ENCODE data around the gene VWA8. TPM values are rescaled to one million over a fixed set of nuclear protein-coding genes. Genes with fewer than 3 reads are reported as not detected.

Gene VWA8
- polyA plus RNA-seq, 1 donor (not counting 4 experiments of a cell fraction or from before 2014, with no cell fraction given), result 17.8 TPM

- Histone ChIP-seq H3K9me3 (ENCODE audit: control insufficient read depth, low read depth, low read length) (no peaks in the 10 kb centered on the region), H3K27ac (ENCODE audit: control insufficient read depth, insufficient read depth, low read length) (peak overlapping the region; percentile 87), H3K4me1 (ENCODE audit: control insufficient read depth, extremely low read depth, insufficient read depth, low read length) (peaks cover 29% of the 10 kb centered on the region), H4K20me1 (ENCODE audit: control insufficient read depth, extremely low read depth, insufficient read depth, low read length) (no peaks in the 10 kb centered on the region), H3K79me2 (ENCODE audit: control insufficient read depth, insufficient read depth, low read length) (peaks cover 43% of the 10 kb centered on the region), H3K4me3 (ENCODE audit: control insufficient read depth in 2 of 3, extremely low read depth in 1 of 3, insufficient read depth in 2 of 3, low read depth in 1 of 3, low read length in 3 of 3) (peak overlapping the region; percentile 85 to 96 (median 93)), H3K9ac (ENCODE audit: control insufficient read depth, extremely low read depth, insufficient read depth, low read length) (peak overlapping the region; percentile 88), H3K9me1 (ENCODE audit: control insufficient read depth, extremely low read depth, insufficient read depth, low read length) (no peaks in the 10 kb centered on the region), H2AFZ (ENCODE audit: control insufficient read depth, low read length) (peak overlapping the region; percentile 72), H3K4me2 (ENCODE audit: control insufficient read depth, extremely low read depth, insufficient read depth, low read depth, low read length) (peak overlapping the region; percentile 85), H3K27me3 (ENCODE audit: control insufficient read depth, extremely low read depth, insufficient read depth, low read length) (no peaks in the 10 kb centered on the region), H3K36me3 (ENCODE audit: control insufficient read depth in 2 of 2, extremely low read depth in 1 of 2, insufficient read depth in 2 of 2, low read length in 2 of 2) (peaks cover 0 to 1% of the 10 kb centered on the region in 2 experiments)
- no peak for DNase-seq (ENCODE audit: low read depth, low spot score)
- dilution Hi-C loops (cut with MboI; ENCODE audit: extremely low pct_ligation_motif_present, low sequenced_read_pairs), result no loop called here
- no peak for TF ChIP-seq EZH2 (IDR thresholded peaks at IDR 0.05; ENCODE audit: low read length)
- no peak for TF ChIP-seq CTCF (optimal IDR thresholded peaks at IDR 0.05 in 1 of 3, IDR thresholded peaks at IDR 0.05 in 1 of 3, conservative IDR thresholded peaks at IDR 0.05 in 1 of 3; ENCODE audit: extremely low read depth in 1 of 3, insufficient read depth in 2 of 3, low read length in 3 of 3)
- FAIRE-seq, result no peak
These were observed 504 bp upstream of the VWA8 start for GRCh38 chr13:41961466-41961760.

- FAIRE-seq (no peak), DNase-seq (ENCODE audit: low read depth, low spot score) (no peak)
- Histone ChIP-seq H3K4me1 (ENCODE audit: control insufficient read depth, extremely low read depth, insufficient read depth, low read length) (peaks cover 29% of the 10 kb centered on the region), H3K9me1 (ENCODE audit: control insufficient read depth, extremely low read depth, insufficient read depth, low read length) (no peaks in the 10 kb centered on the region), H3K9ac (ENCODE audit: control insufficient read depth, extremely low read depth, insufficient read depth, low read length) (peak overlapping the region; percentile 88), H2AFZ (ENCODE audit: control insufficient read depth, low read length) (peak overlapping the region; percentile 72), H3K27me3 (ENCODE audit: control insufficient read depth, extremely low read depth, insufficient read depth, low read length) (no peaks in the 10 kb centered on the region), H3K79me2 (ENCODE audit: control insufficient read depth, insufficient read depth, low read length) (peaks cover 55% of the 10 kb centered on the region), H3K36me3 (ENCODE audit: control insufficient read depth in 2 of 2, extremely low read depth in 1 of 2, insufficient read depth in 2 of 2, low read length in 2 of 2) (peaks cover 0 to 1% of the 10 kb centered on the region in 2 experiments), H3K9me3 (ENCODE audit: control insufficient read depth, low read depth, low read length) (no peaks in the 10 kb centered on the region), H3K27ac (ENCODE audit: control insufficient read depth, insufficient read depth, low read length) (peak overlapping the region; percentile 87), H3K4me3 (ENCODE audit: control insufficient read depth in 2 of 3, extremely low read depth in 1 of 3, insufficient read depth in 2 of 3, low read depth in 1 of 3, low read length in 3 of 3) (peak overlapping the region; percentile 85 to 96 (median 93)), H4K20me1 (ENCODE audit: control insufficient read depth, extremely low read depth, insufficient read depth, low read length) (no peaks in the 10 kb centered on the region), H3K4me2 (ENCODE audit: control insufficient read depth, extremely low read depth, insufficient read depth, low read depth, low read length) (peak overlapping the region; percentile 85)
- dilution Hi-C loops (cut with MboI; ENCODE audit: extremely low pct_ligation_motif_present, low sequenced_read_pairs), result no loop called here
- no peak for TF ChIP-seq CTCF (optimal IDR thresholded peaks at IDR 0.05 in 1 of 3, IDR thresholded peaks at IDR 0.05 in 1 of 3, conservative IDR thresholded peaks at IDR 0.05 in 1 of 3; ENCODE audit: extremely low read depth in 1 of 3, insufficient read depth in 2 of 3, low read length in 3 of 3)
These were observed 685 bp downstream of the VWA8 start for GRCh38 chr13:41960211-41960636.
